Natural killer cell (primary cell): Measurements from ENCODE around the gene ITSN2. TPM values are rescaled to one million over a fixed set of nuclear protein-coding genes. Genes with fewer than 3 reads are reported as not detected.
"Not testable (repeated sequence)": the region's sequence is repeated elsewhere in the genome, so short reads cannot be mapped to it uniquely, and the experiment has no call there.

Source experiments
- ATAC-seq, 3 donors: fragments of 150-1000 bp in 2 of 3; fragments of 200-7000 bp in 1 of 3; cut with Tn5 transposase; 1 replicate in 1 of 3; 2 replicates in 2 of 3; pipeline ENCODE4 v1.10.0; 2021; ENCODE audit warnings: mild to moderate bottlenecking in 2 of 3, moderate library complexity in 2 of 3
- DNase-seq, 2 donors: peaks; one replicate each; pipeline versions ENCODE4 v3.0.0 to v3.0.0-alpha.2; 2013 to 2021; ENCODE audit warnings: mixed read lengths in 1 of 2
- H3K27ac ChIP-seq: one replicate; pipeline ENCODE4 v1.5.1; 2013; ENCODE audit warnings: mild to moderate bottlenecking, low read length
- H3K27me3 ChIP-seq: one replicate; pipeline ENCODE4 v1.6.1; 2013; ENCODE audit warnings: low read length; ENCODE audit not compliant: control insufficient read depth, insufficient read depth
- H3K36me3 ChIP-seq: one replicate; pipeline ENCODE4 v1.6.1; 2013; ENCODE audit warnings: low read length; ENCODE audit not compliant: control insufficient read depth, insufficient read depth
- H3K4me1 ChIP-seq: one replicate; pipeline ENCODE4 v1.6.1; 2013; ENCODE audit warnings: low read length; ENCODE audit not compliant: control insufficient read depth, insufficient read depth
- H3K4me3 ChIP-seq: one replicate; pipeline ENCODE4 v1.5.1; 2013; ENCODE audit warnings: low read length
- H3K9me3 ChIP-seq: one replicate; pipeline ENCODE4 v1.6.1; 2013; ENCODE audit warnings: low read length; ENCODE audit not compliant: control insufficient read depth, insufficient read depth
- H3K27ac Mint-ChIP-seq, 2 donors: one replicate each; pipeline ENCODE4 v1.8.0; 2022; ENCODE audit warnings: mild to moderate bottlenecking in 2 of 2, mixed read lengths in 2 of 2, moderate library complexity in 1 of 2
- H3K27me3 Mint-ChIP-seq, 2 donors: one replicate each; pipeline ENCODE4 v1.8.0; 2022; ENCODE audit warnings: low read depth in 2 of 2, mixed read lengths in 2 of 2
- H3K36me3 Mint-ChIP-seq: one replicate; pipeline ENCODE4 v1.8.0; 2022; ENCODE audit warnings: mixed read lengths
- H3K4me1 Mint-ChIP-seq, 2 donors: one replicate each; pipeline ENCODE4 v1.8.0; 2022; ENCODE audit warnings: mixed read lengths in 2 of 2
- H3K4me3 Mint-ChIP-seq: one replicate; pipeline ENCODE4 v1.8.0; 2022; ENCODE audit warnings: mild to moderate bottlenecking, moderate library complexity, mixed read lengths
- H3K9me3 Mint-ChIP-seq, 2 donors: one replicate each; pipeline ENCODE4 v1.8.0; 2022; ENCODE audit warnings: mixed read lengths in 2 of 2
- WGBS: methylation state at CpG from one replicate; pipeline ENCODE4 v1.1.7; 2013; ENCODE audit warnings: missing lambda C conversion rate; ENCODE audit not compliant: insufficient coverage; 5-methylcytosine and 5-hydroxymethylcytosine counted together
- intact Hi-C: fragments of 100-400 bp; cut with micrococcal nuclease; formaldehyde crosslinking; loops from one replicate; pipeline ENCODE4 v1.14.2; 2022
- total RNA-seq, 4 donors: library from RNA; stranded (reverse); fragments of 120-200 nt in 1 of 4; gene quantifications; one replicate each; pipeline versions ENCODE4 v1.2.3 to v1.2.4, GENCODE V29; 2013 to 2022
- TF ChIP-seq, protein P1 (sequence below): fragments of 200-600 bp; IDR thresholded peaks from one replicate; pipeline ENCODE4 v1.8.0; 2022; ENCODE audit warnings: antibody characterized with exemption

ITSN2 gene
- total RNA-seq, 3 donors from 2014 or later (not counting 1 experiment from before 2014, with no cell fraction given), result 101 to 118 (median 115) TPM

GRCh38 chr2:24360963-24361330 lies 611 bp upstream of the ITSN2 start:
- intact Hi-C loops, result no loop called here
- ATAC-seq, result no peak
- peaks cover 14% of the 10 kb centered on the region for H3K4me1 ChIP-seq
- Mint-ChIP-seq H3K4me3 (peak overlapping the region; percentile 89), H3K27me3 (no peaks in the 10 kb centered on the region), H3K4me1 (peaks cover 24 to 28% of the 10 kb centered on the region in 2 donors), H3K9me3 (no peaks in the 10 kb centered on the region), H3K36me3 (no peaks in the 10 kb centered on the region), H3K27ac (peak overlapping the region; percentile 87 to 93)
- no peaks in the 10 kb centered on the region for H3K9me3 ChIP-seq
- no peaks in the 10 kb centered on the region for H3K27me3 ChIP-seq
- DNase-seq, result no peak
- TF ChIP-seq, protein P1, sequence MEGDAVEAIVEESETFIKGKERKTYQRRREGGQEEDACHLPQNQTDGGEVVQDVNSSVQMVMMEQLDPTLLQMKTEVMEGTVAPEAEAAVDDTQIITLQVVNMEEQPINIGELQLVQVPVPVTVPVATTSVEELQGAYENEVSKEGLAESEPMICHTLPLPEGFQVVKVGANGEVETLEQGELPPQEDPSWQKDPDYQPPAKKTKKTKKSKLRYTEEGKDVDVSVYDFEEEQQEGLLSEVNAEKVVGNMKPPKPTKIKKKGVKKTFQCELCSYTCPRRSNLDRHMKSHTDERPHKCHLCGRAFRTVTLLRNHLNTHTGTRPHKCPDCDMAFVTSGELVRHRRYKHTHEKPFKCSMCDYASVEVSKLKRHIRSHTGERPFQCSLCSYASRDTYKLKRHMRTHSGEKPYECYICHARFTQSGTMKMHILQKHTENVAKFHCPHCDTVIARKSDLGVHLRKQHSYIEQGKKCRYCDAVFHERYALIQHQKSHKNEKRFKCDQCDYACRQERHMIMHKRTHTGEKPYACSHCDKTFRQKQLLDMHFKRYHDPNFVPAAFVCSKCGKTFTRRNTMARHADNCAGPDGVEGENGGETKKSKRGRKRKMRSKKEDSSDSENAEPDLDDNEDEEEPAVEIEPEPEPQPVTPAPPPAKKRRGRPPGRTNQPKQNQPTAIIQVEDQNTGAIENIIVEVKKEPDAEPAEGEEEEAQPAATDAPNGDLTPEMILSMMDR, result no peak
- peak overlapping the region; percentile 97 for H3K27ac ChIP-seq
- no peaks in the 10 kb centered on the region for H3K36me3 ChIP-seq
- H3K4me3 ChIP-seq, result peak overlapping the region; percentile 64
- 88% methylated on average over 15 of the region's 15 CpGs for WGBS

GRCh38 chr2:24359129-24360049 lies 947 bp downstream of the ITSN2 start:
- H3K27me3 ChIP-seq, result no peaks in the 10 kb centered on the region
- Mint-ChIP-seq H3K9me3 (no peaks in the 10 kb centered on the region), H3K4me1 (peaks cover 34 to 38% of the 10 kb centered on the region in 2 donors), H3K27me3 (no peaks in the 10 kb centered on the region), H3K27ac (peak overlapping the region; percentile 87 to 93), H3K36me3 (no peaks in the 10 kb centered on the region), H3K4me3 (peak overlapping the region; percentile 89)
- ATAC-seq, result peak in 1 of 3 donors; percentile 3
- no peaks in the 10 kb centered on the region for H3K36me3 ChIP-seq
- H3K9me3 ChIP-seq, result no peaks in the 10 kb centered on the region
- intact Hi-C loops, result loop anchor here (1.0 kb wide), 1 partner anchor 10 kb away; no protein-coding TSS in a partner anchor
- under 1% methylated on average over 43 of the region's 46 CpGs for WGBS
- TF ChIP-seq, protein P1, result no peak
- peak; percentile 35 to 79 for DNase-seq
- H3K4me1 ChIP-seq, result peaks cover 15% of the 10 kb centered on the region
- H3K27ac ChIP-seq, result peak overlapping the region; percentile 97
- H3K4me3 ChIP-seq, result peak overlapping the region; percentile 64

DNA sequence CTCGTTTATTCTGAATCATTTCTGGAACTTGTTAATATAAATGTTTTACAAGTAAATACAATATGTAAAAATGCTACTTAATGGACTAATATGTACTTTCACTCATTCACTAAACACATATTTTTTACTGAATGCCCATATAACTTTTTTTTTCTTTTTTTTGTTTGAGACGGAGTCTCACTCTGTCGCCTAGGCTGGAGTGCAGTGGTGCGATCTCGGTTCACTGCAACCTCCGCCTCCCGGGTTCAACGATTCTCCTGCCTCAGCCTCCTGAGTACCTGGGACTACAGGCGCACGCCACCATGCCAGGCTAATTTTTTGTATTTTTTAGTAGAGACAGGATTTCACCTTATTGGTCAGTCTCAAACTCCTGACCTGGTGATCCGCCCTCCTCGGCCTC lies 2.6 kb downstream of the ITSN2 start:
- DNase-seq, H3K27ac ChIP-seq, intact Hi-C loops, ATAC-seq, H3K36me3 Mint-ChIP-seq, H3K9me3 ChIP-seq, H3K27me3 Mint-ChIP-seq, H3K9me3 Mint-ChIP-seq, H3K27me3 ChIP-seq, H3K36me3 ChIP-seq: not testable (repeated sequence)
- WGBS, result 97% methylated on average over 11 of the region's 12 CpGs
- Mint-ChIP-seq H3K4me1 (peaks cover 44 to 50% of the 10 kb centered on the region in 2 donors), H3K4me3 (peak overlapping the region; percentile 75), H3K27ac (peak overlapping the region; percentile 87 to 93)
- peak overlapping the region; percentile 6 for H3K4me3 ChIP-seq
- H3K4me1 ChIP-seq, result peaks cover 18% of the 10 kb centered on the region

GRCh38 chr2:24357115-24357514 lies 3.2 kb downstream of the ITSN2 start:
- ATAC-seq, H3K9me3 ChIP-seq, H3K36me3 Mint-ChIP-seq, intact Hi-C loops, H3K27me3 ChIP-seq, H3K27me3 Mint-ChIP-seq, H3K27ac ChIP-seq, H3K9me3 Mint-ChIP-seq, H3K4me3 ChIP-seq, H3K36me3 ChIP-seq, DNase-seq, H3K4me3 Mint-ChIP-seq: not testable (repeated sequence)
- Mint-ChIP-seq H3K4me1 (peaks cover 47 to 53% of the 10 kb centered on the region in 2 donors), H3K27ac (peak overlapping the region; percentile 4 to 11)
- 80% methylated on average over 1 of the region's 4 CpGs for WGBS
- peaks cover 18% of the 10 kb centered on the region for H3K4me1 ChIP-seq
